SU-DHL-6 (cell line): ENCODE data around the gene PDE4B.

ENCODE experiments used
- H2AFZ ChIP-seq: fragments of 200-600 bp; sonication (generic); 2 replicates; pipeline ENCODE4 v1.6.1; 2014; ENCODE audit warnings: low read depth, mild to moderate bottlenecking, moderate library complexity, mixed read lengths, antibody characterized with exemption, low read length; ENCODE audit not compliant: severe bottlenecking
- H3F3A ChIP-seq: fragments of 200-600 bp; shearing (Covaris generic); 2 replicates; pipeline ENCODE4 v1.6.0; 2016; ENCODE audit warnings: antibody characterized with exemption, mild to moderate bottlenecking; ENCODE audit not compliant: insufficient read depth
- H3K27ac ChIP-seq: fragments of 200-600 bp; sonication (generic); 2 replicates; pipeline ENCODE4 v1.5.1; 2016; ENCODE audit warnings: low read depth, mild to moderate bottlenecking, low read length, moderate library complexity, mixed read lengths
- H3K27me3 ChIP-seq: fragments of 200-600 bp; sonication (generic), shearing (Covaris generic); 2 replicates; pipeline ENCODE4 v1.6.0; 2014; ENCODE audit warnings: mild to moderate bottlenecking, low read length
- H3K36me3 ChIP-seq: fragments of 200-600 bp; sonication (generic); 2 replicates; pipeline ENCODE4 v1.6.1; 2014; ENCODE audit warnings: mild to moderate bottlenecking, low read length, mixed read lengths
- H3K4me2 ChIP-seq: fragments of 300-600, 200-600 bp; shearing (Covaris generic), sonication (generic); 2 replicates; pipeline ENCODE4 v1.6.0; 2014; ENCODE audit warnings: low read length, low read depth, mild to moderate bottlenecking; ENCODE audit not compliant: poor library complexity, severe bottlenecking
- H3K4me3 ChIP-seq: fragments of 200-600 bp; sonication (generic); 2 replicates; pipeline ENCODE4 v1.5.1; 2014; ENCODE audit warnings: antibody characterized with exemption, low read length, mild to moderate bottlenecking, mixed read lengths; ENCODE audit not compliant: insufficient read depth, poor library complexity, severe bottlenecking
- H3K79me2 ChIP-seq: fragments of 200-600 bp; sonication (generic); 2 replicates; pipeline ENCODE4 v1.6.1; 2014; ENCODE audit warnings: mild to moderate bottlenecking, low read length, moderate library complexity; ENCODE audit not compliant: insufficient read depth
- H3K9ac ChIP-seq: fragments of 200-600 bp; sonication (generic); 2 replicates; pipeline ENCODE4 v1.7.0; 2014; ENCODE audit warnings: mild to moderate bottlenecking, low read length
- H3K9me2 ChIP-seq: fragments of 200-600 bp; sonication (generic); replicated peaks from 2 replicates; pipeline ENCODE4 v1.6.1; 2014; ENCODE audit warnings: low read length; ENCODE audit not compliant: insufficient read depth
- H3K9me3 ChIP-seq: fragments of 200-600 bp; sonication (generic); 2 replicates; pipeline ENCODE4 v1.6.1; 2014; ENCODE audit warnings: low read length, mixed read lengths; ENCODE audit not compliant: insufficient read depth
- H4K20me1 ChIP-seq: fragments of 200-600 bp; sonication (generic); 2 replicates; pipeline ENCODE4 v1.6.1; 2014; ENCODE audit warnings: low read depth, mild to moderate bottlenecking, antibody characterized with exemption, low read length, moderate library complexity, mixed read lengths
- CTCF ChIP-seq: fragments of 200-600 bp; sonication (generic); IDR thresholded peaks from one replicate; pipeline ENCODE4 v1.5.1; 2017; ENCODE audit warnings: antibody characterized with exemption, mild to moderate bottlenecking, low read length, moderate library complexity; ENCODE audit not compliant: insufficient read depth, poor library complexity, severe bottlenecking
- EZH2phosphoT487 ChIP-seq: fragments of 200-600 bp; sonication (generic), shearing (Covaris generic); conservative IDR thresholded peaks from 2 replicates; pipeline ENCODE4 v1.6.1; 2018; ENCODE audit warnings: mild to moderate bottlenecking, antibody characterized with exemption, low read length, moderate library complexity, mixed read lengths

Gene PDE4B

GRCh38 chr1:66108624-66109023, 315.9 kb downstream of the PDE4B start:
- H4K20me1 ChIP-seq = no peaks in the 10 kb centered on the region
- no peaks in the 10 kb centered on the region for H3K36me3 ChIP-seq
- H3K79me2 ChIP-seq = no peaks in the 10 kb centered on the region
- no peaks in the 10 kb centered on the region for H3K9me3 ChIP-seq
- no peak overlapping the region for H2AFZ ChIP-seq
- H3K9me2 ChIP-seq = no peaks in the 10 kb centered on the region
- H3K27ac ChIP-seq = no peak overlapping the region
- no peak overlapping the region for H3K4me2 ChIP-seq
- no peaks in the 10 kb centered on the region for H3F3A ChIP-seq
- H3K4me3 ChIP-seq = no peak overlapping the region
- TF ChIP-seq CTCF (no peak), EZH2phosphoT487 (no peak)
- no peaks in the 10 kb centered on the region for H3K27me3 ChIP-seq
- H3K9ac ChIP-seq = no peak overlapping the region

GRCh38 chr1:66112744-66113400, 320.2 kb downstream of the PDE4B start:
- Histone ChIP-seq H2AFZ (no peak overlapping the region), H3F3A (no peaks in the 10 kb centered on the region), H3K27me3 (no peaks in the 10 kb centered on the region), H3K9me3 (no peaks in the 10 kb centered on the region), H3K79me2 (no peaks in the 10 kb centered on the region), H3K9me2 (no peaks in the 10 kb centered on the region), H3K4me3 (no peak overlapping the region), H3K27ac (no peak overlapping the region), H3K36me3 (no peaks in the 10 kb centered on the region), H3K9ac (no peak overlapping the region), H3K4me2 (no peak overlapping the region), H4K20me1 (no peaks in the 10 kb centered on the region)
- TF ChIP-seq EZH2phosphoT487 = no peak
- no peak for TF ChIP-seq CTCF

- no peak overlapping the region for H2AFZ ChIP-seq
- H3K4me2 ChIP-seq = no peak overlapping the region
- H3K9me3 ChIP-seq = no peaks in the 10 kb centered on the region
- no peaks in the 10 kb centered on the region for H3K36me3 ChIP-seq
- H3K27ac ChIP-seq = no peak overlapping the region
- TF ChIP-seq EZH2phosphoT487 = no peak
- no peak for TF ChIP-seq CTCF
- no peaks in the 10 kb centered on the region for H3K9me2 ChIP-seq
- H3F3A ChIP-seq = no peaks in the 10 kb centered on the region
- H3K27me3 ChIP-seq = no peaks in the 10 kb centered on the region
- H3K9ac ChIP-seq = no peak overlapping the region
- no peaks in the 10 kb centered on the region for H4K20me1 ChIP-seq
- H3K4me3 ChIP-seq = no peak overlapping the region
- no peaks in the 10 kb centered on the region for H3K79me2 ChIP-seq
These were observed 326.5 kb downstream of the PDE4B start for GRCh38 chr1:66119148-66119547.
